ENCODE results near the gene C17orf50. TPM values are rescaled to one million over a fixed set of nuclear protein-coding genes. Genes with fewer than 3 reads are reported as not detected.

Gene C17orf50
- total RNA-seq, 1 experiment from 2014 or later, result not detected

DNA sequence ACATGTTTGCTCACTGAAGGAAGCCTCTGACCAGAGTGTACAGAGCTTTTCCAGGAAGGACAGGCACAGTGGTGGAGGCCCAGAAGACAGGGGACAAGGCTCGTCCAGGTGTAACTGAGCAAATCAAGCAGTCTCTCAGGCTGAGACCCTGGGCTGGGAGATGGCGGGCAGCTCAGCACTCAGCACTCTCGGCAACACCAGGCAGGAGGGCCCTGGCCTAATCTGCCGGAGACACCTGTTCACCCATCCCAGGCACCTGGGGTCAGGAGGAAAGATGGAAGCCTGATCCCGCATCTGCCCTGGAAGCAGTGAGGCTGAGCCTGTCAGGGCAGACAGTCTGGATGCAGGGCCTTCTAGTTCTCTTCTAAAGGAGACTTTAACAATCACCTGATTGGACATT, 24.5 kb upstream of the C17orf50 start:
- CTCF ChIA-PET, result interaction anchor here (1.3 to 7.8 kb wide), 3 partner anchors 12 to 122 kb away, joined by 4 to 57 read pairs (median 4); no protein-coding TSS in a partner anchor
- no peak overlapping the region for H3K27ac Mint-ChIP-seq (ENCODE audit: low read depth, unreplicated experiment)
- no peaks in the 10 kb centered on the region for H3K9me3 Mint-ChIP-seq (ENCODE audit: unreplicated experiment)
- no peaks in the 10 kb centered on the region for H3K4me1 Mint-ChIP-seq (ENCODE audit: insufficient read depth, unreplicated experiment)
- peaks cover 21% of the 10 kb centered on the region for H3K27me3 Mint-ChIP-seq (ENCODE audit: insufficient read depth, unreplicated experiment)
- TF ChIP-seq, protein P1, sequence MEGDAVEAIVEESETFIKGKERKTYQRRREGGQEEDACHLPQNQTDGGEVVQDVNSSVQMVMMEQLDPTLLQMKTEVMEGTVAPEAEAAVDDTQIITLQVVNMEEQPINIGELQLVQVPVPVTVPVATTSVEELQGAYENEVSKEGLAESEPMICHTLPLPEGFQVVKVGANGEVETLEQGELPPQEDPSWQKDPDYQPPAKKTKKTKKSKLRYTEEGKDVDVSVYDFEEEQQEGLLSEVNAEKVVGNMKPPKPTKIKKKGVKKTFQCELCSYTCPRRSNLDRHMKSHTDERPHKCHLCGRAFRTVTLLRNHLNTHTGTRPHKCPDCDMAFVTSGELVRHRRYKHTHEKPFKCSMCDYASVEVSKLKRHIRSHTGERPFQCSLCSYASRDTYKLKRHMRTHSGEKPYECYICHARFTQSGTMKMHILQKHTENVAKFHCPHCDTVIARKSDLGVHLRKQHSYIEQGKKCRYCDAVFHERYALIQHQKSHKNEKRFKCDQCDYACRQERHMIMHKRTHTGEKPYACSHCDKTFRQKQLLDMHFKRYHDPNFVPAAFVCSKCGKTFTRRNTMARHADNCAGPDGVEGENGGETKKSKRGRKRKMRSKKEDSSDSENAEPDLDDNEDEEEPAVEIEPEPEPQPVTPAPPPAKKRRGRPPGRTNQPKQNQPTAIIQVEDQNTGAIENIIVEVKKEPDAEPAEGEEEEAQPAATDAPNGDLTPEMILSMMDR (IDR thresholded peaks at IDR 0.05; ENCODE audit: unreplicated experiment), result no peak
- POLR2A ChIA-PET, result no interaction called here
- DNase-seq (ENCODE audit: unreplicated experiment), result no peak
- intact Hi-C loops (cut with micrococcal nuclease), result no loop called here
- BruUV-seq (replicated peaks), result no TSS peak
- H3K4me3 Mint-ChIP-seq (ENCODE audit: unreplicated experiment), result no peak overlapping the region
- no peaks in the 10 kb centered on the region for H3K36me3 Mint-ChIP-seq (ENCODE audit: insufficient read depth, unreplicated experiment)

DNA sequence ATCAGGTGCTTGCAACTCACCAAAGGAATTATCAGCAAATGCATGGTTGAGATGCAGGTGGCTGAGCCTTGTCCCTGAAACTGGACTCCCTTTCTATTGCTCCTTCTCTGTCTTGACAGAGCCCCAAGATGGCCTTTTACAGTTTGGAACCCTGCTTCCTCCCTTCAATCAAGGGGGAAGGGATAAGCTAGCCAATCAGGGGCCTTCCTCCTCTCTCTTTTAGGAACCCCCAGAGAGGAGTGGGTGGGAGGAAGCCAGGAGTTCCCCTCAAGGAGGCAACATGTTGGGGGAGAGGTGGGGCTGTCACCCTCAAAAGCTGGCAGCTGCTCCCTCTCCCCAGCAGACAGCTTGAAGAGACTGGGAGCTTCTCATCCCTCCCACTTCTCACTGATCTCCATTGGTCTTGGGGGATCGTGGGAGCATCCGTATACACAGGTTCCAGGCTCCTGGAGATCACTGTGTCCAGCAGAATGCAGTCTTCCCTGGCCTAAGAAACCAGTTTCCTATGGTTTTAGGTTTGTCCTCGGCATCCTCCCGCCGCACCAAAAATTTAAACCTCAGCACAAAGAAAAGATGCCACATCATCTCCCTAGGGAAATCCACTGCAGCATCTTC, 22.1 kb upstream of the C17orf50 start:
- DNase-seq (ENCODE audit: unreplicated experiment), result no peak
- CTCF ChIA-PET, result interaction anchor here (0.8 to 7.8 kb wide), 3 partner anchors 10 to 125 kb away, joined by 4 to 57 read pairs (median 7); no protein-coding TSS in a partner anchor
- TF ChIP-seq, protein P1 (IDR thresholded peaks at IDR 0.05; ENCODE audit: unreplicated experiment), result no peak
- H3K9me3 Mint-ChIP-seq (ENCODE audit: unreplicated experiment), result no peaks in the 10 kb centered on the region
- intact Hi-C loops (cut with micrococcal nuclease), result no loop called here
- H3K4me3 Mint-ChIP-seq (ENCODE audit: unreplicated experiment), result no peak overlapping the region
- H3K27ac Mint-ChIP-seq (ENCODE audit: low read depth, unreplicated experiment), result no peak overlapping the region
- no peaks in the 10 kb centered on the region for H3K36me3 Mint-ChIP-seq (ENCODE audit: insufficient read depth, unreplicated experiment)
- POLR2A ChIA-PET, result no interaction called here
- no peaks in the 10 kb centered on the region for H3K4me1 Mint-ChIP-seq (ENCODE audit: insufficient read depth, unreplicated experiment)
- peaks cover 45% of the 10 kb centered on the region for H3K27me3 Mint-ChIP-seq (ENCODE audit: insufficient read depth, unreplicated experiment)
- no TSS peak for BruUV-seq (replicated peaks)

DNA sequence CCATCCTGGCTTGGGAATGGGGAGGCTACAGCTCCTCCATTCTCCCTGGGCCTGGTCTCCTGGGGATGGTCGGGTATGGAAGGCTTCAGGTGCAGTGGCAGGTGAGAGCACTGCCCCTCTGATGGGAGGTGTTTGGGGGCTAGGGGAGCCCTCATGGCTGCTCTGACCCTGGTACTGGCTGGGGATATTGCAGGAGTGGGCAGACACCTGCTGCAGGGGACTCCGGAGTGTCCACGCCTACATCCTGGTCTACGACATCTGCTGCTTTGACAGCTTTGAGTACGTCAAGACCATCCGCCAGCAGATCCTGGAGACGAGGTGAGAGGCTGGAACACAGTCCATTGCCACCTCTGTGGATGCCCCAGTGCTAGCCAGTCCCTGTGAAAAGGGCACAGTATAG, 20.5 kb upstream of the C17orf50 start:
- peaks cover 50% of the 10 kb centered on the region for H3K27me3 Mint-ChIP-seq (ENCODE audit: insufficient read depth, unreplicated experiment)
- DNase-seq (ENCODE audit: unreplicated experiment), result no peak
- TF ChIP-seq, protein P1 (IDR thresholded peaks at IDR 0.05; ENCODE audit: unreplicated experiment), result no peak
- H3K36me3 Mint-ChIP-seq (ENCODE audit: insufficient read depth, unreplicated experiment), result no peaks in the 10 kb centered on the region
- no peak overlapping the region for H3K27ac Mint-ChIP-seq (ENCODE audit: low read depth, unreplicated experiment)
- H3K4me3 Mint-ChIP-seq (ENCODE audit: unreplicated experiment), result no peak overlapping the region
- intact Hi-C loops (cut with micrococcal nuclease), result loop anchor here (10.0 kb wide), 2 partner anchors 75 to 425 kb away; no protein-coding TSS in a partner anchor
- H3K4me1 Mint-ChIP-seq (ENCODE audit: insufficient read depth, unreplicated experiment), result no peaks in the 10 kb centered on the region
- BruUV-seq (replicated peaks), result no TSS peak
- POLR2A ChIA-PET, result no interaction called here
- CTCF ChIA-PET, result interaction anchor here (0.9 to 7.8 kb wide), 3 partner anchors 8 to 127 kb away, joined by 5 to 57 read pairs (median 7); no protein-coding TSS in a partner anchor
- H3K9me3 Mint-ChIP-seq (ENCODE audit: unreplicated experiment), result no peaks in the 10 kb centered on the region

DNA sequence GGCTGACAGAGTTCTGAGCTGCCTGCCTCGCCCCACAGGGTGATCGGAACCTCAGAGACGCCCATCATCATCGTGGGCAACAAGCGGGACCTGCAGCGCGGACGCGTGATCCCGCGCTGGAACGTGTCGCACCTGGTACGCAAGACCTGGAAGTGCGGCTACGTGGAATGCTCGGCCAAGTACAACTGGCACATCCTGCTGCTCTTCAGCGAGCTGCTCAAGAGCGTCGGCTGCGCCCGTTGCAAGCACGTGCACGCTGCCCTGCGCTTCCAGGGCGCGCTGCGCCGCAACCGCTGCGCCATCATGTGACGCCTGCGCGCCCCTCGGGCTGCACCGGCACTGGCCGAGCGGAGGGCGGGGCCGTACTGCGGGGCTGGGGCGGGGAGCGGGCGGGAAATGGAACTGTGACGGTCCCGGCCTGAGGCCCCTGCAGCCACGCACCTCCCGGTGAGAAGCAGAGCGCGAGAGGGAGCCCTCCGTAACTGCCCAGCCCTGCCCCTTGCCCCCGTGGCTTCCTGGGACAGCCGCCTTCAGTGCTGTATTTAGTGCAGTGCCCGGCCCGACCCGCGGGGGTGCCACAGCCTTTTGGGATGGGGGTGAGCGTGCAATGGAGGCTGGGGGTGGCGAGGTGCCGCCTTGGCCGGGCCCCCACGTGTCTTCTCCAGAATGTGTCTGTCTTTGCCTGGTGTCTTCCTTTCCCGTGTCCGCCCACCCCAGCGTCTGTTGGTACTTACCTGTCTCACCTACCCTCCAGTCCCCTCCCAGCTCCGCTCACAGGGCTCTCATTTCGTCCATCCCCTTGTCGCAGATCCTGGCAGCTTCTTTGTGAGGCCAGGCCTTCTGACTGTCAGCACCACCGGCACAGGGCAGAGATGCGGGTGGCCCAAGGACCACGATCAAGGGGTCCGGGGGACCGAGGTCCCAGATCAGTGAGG, 19.4 kb upstream of the C17orf50 start:
- CTCF ChIA-PET, result interaction anchor here (0.6 to 0.7 kb wide), 4 partner anchors 12 to 127 kb away, joined by 3 to 4 read pairs (median 3); no protein-coding TSS in a partner anchor
- Mint-ChIP-seq H3K36me3 (ENCODE audit: insufficient read depth, unreplicated experiment) (no peaks in the 10 kb centered on the region), H3K9me3 (ENCODE audit: unreplicated experiment) (no peaks in the 10 kb centered on the region), H3K4me3 (ENCODE audit: unreplicated experiment) (no peak overlapping the region), H3K27ac (ENCODE audit: low read depth, unreplicated experiment) (no peak overlapping the region), H3K27me3 (ENCODE audit: insufficient read depth, unreplicated experiment) (peaks cover 50% of the 10 kb centered on the region), H3K4me1 (ENCODE audit: insufficient read depth, unreplicated experiment) (no peaks in the 10 kb centered on the region)
- intact Hi-C loops (cut with micrococcal nuclease), result loop anchor here (10.0 kb wide), 2 partner anchors 76 to 426 kb away; no protein-coding TSS in a partner anchor
- no peak for DNase-seq (ENCODE audit: unreplicated experiment)
- TF ChIP-seq, protein P1 (IDR thresholded peaks at IDR 0.05; ENCODE audit: unreplicated experiment), result no peak
- POLR2A ChIA-PET, result no interaction called here
- BruUV-seq (replicated peaks), result no TSS peak

All from MCF 10A (cell line).